Measurements from ENCODE around the gene STX16.

- TF ChIP-seq, protein P1, sequence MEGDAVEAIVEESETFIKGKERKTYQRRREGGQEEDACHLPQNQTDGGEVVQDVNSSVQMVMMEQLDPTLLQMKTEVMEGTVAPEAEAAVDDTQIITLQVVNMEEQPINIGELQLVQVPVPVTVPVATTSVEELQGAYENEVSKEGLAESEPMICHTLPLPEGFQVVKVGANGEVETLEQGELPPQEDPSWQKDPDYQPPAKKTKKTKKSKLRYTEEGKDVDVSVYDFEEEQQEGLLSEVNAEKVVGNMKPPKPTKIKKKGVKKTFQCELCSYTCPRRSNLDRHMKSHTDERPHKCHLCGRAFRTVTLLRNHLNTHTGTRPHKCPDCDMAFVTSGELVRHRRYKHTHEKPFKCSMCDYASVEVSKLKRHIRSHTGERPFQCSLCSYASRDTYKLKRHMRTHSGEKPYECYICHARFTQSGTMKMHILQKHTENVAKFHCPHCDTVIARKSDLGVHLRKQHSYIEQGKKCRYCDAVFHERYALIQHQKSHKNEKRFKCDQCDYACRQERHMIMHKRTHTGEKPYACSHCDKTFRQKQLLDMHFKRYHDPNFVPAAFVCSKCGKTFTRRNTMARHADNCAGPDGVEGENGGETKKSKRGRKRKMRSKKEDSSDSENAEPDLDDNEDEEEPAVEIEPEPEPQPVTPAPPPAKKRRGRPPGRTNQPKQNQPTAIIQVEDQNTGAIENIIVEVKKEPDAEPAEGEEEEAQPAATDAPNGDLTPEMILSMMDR (IDR thresholded peaks at IDR 0.05; ENCODE audit: insufficient read depth, low read length), result no peak
- TF ChIP-seq REST (IDR thresholded peaks at IDR 0.05; ENCODE audit: insufficient replicate concordance, low read depth) (no peak), POLR2AphosphoS5 (IDR thresholded peaks at IDR 0.05; ENCODE audit: low read depth) (no peak), GABPA (IDR thresholded peaks at IDR 0.05; ENCODE audit: low read depth) (no peak), SPI1 (IDR thresholded peaks at IDR 0.05; ENCODE audit: borderline replicate concordance, low read depth) (no peak)
These were observed 58.1 kb downstream of the STX16 start for GRCh38 chr20:58709013-58709702.

Data from HL-60 (cell line).